Adrenal gland (tissue), 12 donors: ENCODE results near the gene SLC6A5. TPM values are rescaled to one million over a fixed set of nuclear protein-coding genes. Genes with fewer than 3 reads are reported as not detected.

Source experiments
- DNase-seq, 7 donors: peaks; one replicate each; pipeline ENCODE4 v3.0.0-alpha.2; 2019 to 2020
- H3K27ac ChIP-seq, 5 donors: fragments of 200-600 bp; sonication (generic) in 4 of 5; 1 replicate in 3 of 5; 2 replicates in 2 of 5; pipeline versions ENCODE4 v1.5.1 to v1.8.0; 2016 to 2020; ENCODE audit warnings: mild to moderate bottlenecking in 1 of 5
- H3K27me3 ChIP-seq: fragments of 200-600 bp; 2 replicates; pipeline ENCODE4 v1.8.0; 2021
- H3K36me3 ChIP-seq, 2 donors: fragments of 200-600 bp; replicated peaks in 1 of 2; 1 replicate in 1 of 2; 2 replicates in 1 of 2; pipeline versions ENCODE4 v1.5.1 to v1.8.0; 2018 to 2022
- H3K4me1 ChIP-seq, 2 donors: fragments of 200-600 bp; replicated peaks in 1 of 2; 1 replicate in 1 of 2; 2 replicates in 1 of 2; pipeline versions ENCODE4 v1.5.1 to v1.8.0; 2018 to 2021
- H3K4me3 ChIP-seq, 4 donors: fragments of 200-600 bp; sonication (generic) in 3 of 4; one replicate each; pipeline ENCODE4 v1.5.1; 2016 to 2018
- H3K9me3 ChIP-seq, 3 donors: fragments of 200-600 bp; sonication (generic) in 1 of 3; replicated peaks in 1 of 3; 1 replicate in 2 of 3; 2 replicates in 1 of 3; pipeline versions ENCODE4 v1.5.1 to v1.8.0; 2016 to 2021
- CTCF ChIP-seq, 6 experiments: fragments of 450-650 bp in 4 of 6; fragments of 200-600 bp in 2 of 6; sonication (generic) in 1 of 6; IDR thresholded peaks; 1 replicate in 5 of 6; 2 replicates in 1 of 6; pipeline versions ENCODE4 v1.5.1 to v1.8.0; 2016 to 2021; ENCODE audit warnings: antibody characterized with exemption in 6 of 6, mild to moderate bottlenecking in 2 of 6, moderate library complexity in 1 of 6
- POLR2A ChIP-seq, 2 donors: fragments of 450-650 bp; IDR thresholded peaks; one replicate each; pipeline ENCODE4 v1.6.1; 2017; ENCODE audit warnings: antibody characterized with exemption in 2 of 2, mild to moderate bottlenecking in 2 of 2, moderate library complexity in 1 of 2
- whole genome bisulfite sequencing, 4 donors: extraction: QIAGEN DNeasy Blood & Tissue Kit in 2 of 4; methylation state at CpG; one replicate each; pipeline versions ENCODE4 v1.1.5 to v1.1.7; 2013 to 2017; 5-methylcytosine and 5-hydroxymethylcytosine counted together
- intact Hi-C, 2 donors: fragments of 100-400 bp; cut with DNase I; formaldehyde crosslinking; loops; one replicate each; pipeline versions ENCODE4 v1.14.1 to v1.15.0; 2022 to 2023
- polyA plus RNA-seq, 3 donors: library from polyadenylated mRNA; stranded (reverse); fragments of 200-250 nt in 2 of 3; fragments of 350-450 nt in 1 of 3; fragmentation: Illumina TruSeq in 1 of 3; extraction: RNeasy Lipid Tissue Mini Kit (QIAGEN cat#74804) in 1 of 3; gene quantifications; one replicate each; pipeline ENCODE4 v1.2.3, GENCODE V29; 2013 to 2014
- total RNA-seq, 9 donors: library from RNA; depleted of rRNA in 4 of 9; stranded (reverse); fragments of >200 nt in 4 of 9; fragments of 120-200 nt in 1 of 9; fragmentation: NEBNext Ultra II Directional in 1 of 9; extraction: Animal tissue kit (Norgen Biotek cat#: 25700) in 1 of 9; gene quantifications; one replicate each; pipeline versions ENCODE4 v1.1.0 to v1.2.4, GENCODE V29; 2013 to 2023
- donor health status: healthy with polysubstance abuse.
- donor health status: Bipolar disorder and iron deficiency.
- donor health status: DM: yes; HTN: yes; CAD: no.
- donor health status: DM: no; HTN: no; CAD: no.
- donor health status: DM: no; HTN: no; CAD: no.
- donor health status: DM: yes; HTN: yes; CAD: no.

Gene SLC6A5
- total and polyA plus RNA-seq, 12 donors = 0.03 to 2.4 (median 0.32) TPM; not detected in 8

- Histone ChIP-seq H3K4me1 (peaks cover 0 to 3% of the 10 kb centered on the region in 2 donors), H3K27me3 (peaks cover 79% of the 10 kb centered on the region), H3K27ac (no peak overlapping the region), H3K9me3 (no peaks in the 10 kb centered on the region), H3K4me3 (no peak overlapping the region), H3K36me3 (no peaks in the 10 kb centered on the region)
- intact Hi-C loops = no loop called here
- 3 to 6% (median 5%) methylated on average over 31 to 48 of the region's 48 CpGs for WGBS, 4 donors
- no peak for DNase-seq
- no peak for TF ChIP-seq POLR2A (IDR thresholded peaks at IDR 0.05)
- TF ChIP-seq CTCF (IDR thresholded peaks at IDR 0.05) = no peak
Observed at GRCh38 chr11:20597680-20598484, 1.5 kb upstream of the SLC6A5 start.

- Histone ChIP-seq H3K4me1 (peaks cover 0 to 3% of the 10 kb centered on the region in 2 donors), H3K9me3 (no peaks in the 10 kb centered on the region), H3K27me3 (peaks cover 84% of the 10 kb centered on the region), H3K4me3 (no peak overlapping the region), H3K36me3 (no peaks in the 10 kb centered on the region), H3K27ac (no peak overlapping the region)
- WGBS, 4 donors = 4 to 9% (median 8%) methylated on average over 11 of the region's 11 CpGs
- no peak for TF ChIP-seq POLR2A (IDR thresholded peaks at IDR 0.05)
- DNase-seq = no peak
- intact Hi-C loops = no loop called here
Observed at GRCh38 chr11:20598492-20598891, 916 bp upstream of the SLC6A5 start.

- H3K36me3 ChIP-seq = no peaks in the 10 kb centered on the region
- TF ChIP-seq POLR2A (IDR thresholded peaks at IDR 0.05) = no peak
- TF ChIP-seq CTCF (IDR thresholded peaks at IDR 0.05) = no peak
- intact Hi-C loops = loop anchor here in 1 of 2 donors (10.0 kb wide), 1 partner anchor 205 kb away; no protein-coding TSS in a partner anchor
- no peaks in the 10 kb centered on the region for H3K9me3 ChIP-seq
- peaks cover 93% of the 10 kb centered on the region for H3K27me3 ChIP-seq
- H3K27ac ChIP-seq = no peak overlapping the region
- 13 to 19% (median 17%) methylated on average over 10 of the region's 10 CpGs for WGBS, 4 donors
- H3K4me3 ChIP-seq = no peak overlapping the region
- DNase-seq = no peak
- peaks cover 0 to 3% of the 10 kb centered on the region in 2 donors for H3K4me1 ChIP-seq
Observed at GRCh38 chr11:20600020-20600346, 575 bp downstream of the SLC6A5 start.

GRCh38 chr11:20600551-20600950 lies 1.1 kb downstream of the SLC6A5 start:
- Histone ChIP-seq H3K4me1 (peaks cover 0 to 3% of the 10 kb centered on the region in 2 donors), H3K27me3 (peaks cover 94% of the 10 kb centered on the region), H3K36me3 (no peaks in the 10 kb centered on the region), H3K9me3 (no peaks in the 10 kb centered on the region), H3K4me3 (no peak overlapping the region), H3K27ac (no peak overlapping the region)
- WGBS, 4 donors = 11 to 17% (median 15%) methylated on average over 7 of the region's 7 CpGs
- intact Hi-C loops = loop anchor here in 1 of 2 donors (10.0 kb wide), 1 partner anchor 206 kb away; no protein-coding TSS in a partner anchor
- no peak for DNase-seq
- no peak for TF ChIP-seq CTCF (IDR thresholded peaks at IDR 0.05)
- TF ChIP-seq POLR2A (IDR thresholded peaks at IDR 0.05) = no peak
